B cell (primary cell): ENCODE data around the gene CYP2A13. TPM values are rescaled to one million over a fixed set of nuclear protein-coding genes. Genes with fewer than 3 reads are reported as not detected.

ENCODE experiments used
- ATAC-seq: fragments of 200-7000 bp; cut with Tn5 transposase; one replicate; pipeline ENCODE4 v1.10.0; 2021; ENCODE audit warnings: low read depth, mild to moderate bottlenecking, moderate number of reproducible peaks, moderate library complexity
- CTCF ChIA-PET: fragments of 350-600 bp; sonication (Branson Sonifier 250); formaldehyde crosslinking; loops from one replicate; lab custom pipeline; 2021; ENCODE audit warnings: antibody characterized with exemption, inconsistent platforms; lab: Charles Lee
- POLR2A ChIA-PET: fragments of 350-600 bp; sonication (Branson Sonifier 250); formaldehyde crosslinking; loops from one replicate; lab custom pipeline; 2021; ENCODE audit warnings: antibody characterized with exemption; lab: Charles Lee
- DNase-seq: peaks from one replicate; pipeline ENCODE4 v3.0.0; 2013
- H2AFZ ChIP-seq: 2 replicates; pipeline ENCODE4 v1.6.1; 2012; ENCODE audit warnings: mild to moderate bottlenecking, low read depth, low read length; ENCODE audit not compliant: insufficient read depth, poor library complexity, severe bottlenecking
- H3K27ac ChIP-seq, 2 donors: 1 replicate in 1 of 2; 2 replicates in 1 of 2; pipeline ENCODE4 v1.5.1; 2012 to 2013; ENCODE audit warnings: low read length in 2 of 2, mild to moderate bottlenecking in 2 of 2, moderate library complexity in 1 of 2
- H3K27me3 ChIP-seq, 4 experiments: fragments of 200-600 bp in 1 of 4; sonication (generic) in 1 of 4; replicated peaks in 1 of 4; 1 replicate in 2 of 4; 2 replicates in 2 of 4; pipeline versions ENCODE4 v1.6.1 to v1.7.0; 2013 to 2016; ENCODE audit warnings: low read length in 3 of 4, mild to moderate bottlenecking in 2 of 4, mixed read lengths in 1 of 4, moderate library complexity in 1 of 4; ENCODE audit not compliant: insufficient read depth in 4 of 4, control insufficient read depth in 3 of 4; ENCODE audit errors: control extremely low read depth in 1 of 4
- H3K36me3 ChIP-seq, 2 experiments: replicated peaks in 1 of 2; 1 replicate in 1 of 2; 2 replicates in 1 of 2; pipeline versions ENCODE4 v1.6.1 to v1.7.1; 2013; ENCODE audit warnings: low read length in 1 of 2; ENCODE audit not compliant: insufficient read depth in 2 of 2, control insufficient read depth in 1 of 2; ENCODE audit errors: control extremely low read depth in 1 of 2, extremely low read depth in 1 of 2
- H3K4me1 ChIP-seq, 2 donors: fragments of 200-600 bp in 1 of 2; sonication (generic) in 1 of 2; 1 replicate in 1 of 2; 2 replicates in 1 of 2; pipeline versions ENCODE4 v1.5.1 to v1.6.1; 2013 to 2017; ENCODE audit warnings: low read length in 2 of 2; ENCODE audit not compliant: control insufficient read depth in 2 of 2, insufficient read depth in 2 of 2
- H3K4me2 ChIP-seq: replicated peaks from 2 replicates; pipeline ENCODE3; 2012; ENCODE audit warnings: mild to moderate bottlenecking, low read depth, low read length; ENCODE audit not compliant: poor library complexity, severe bottlenecking
- H3K4me3 ChIP-seq, 5 experiments: fragments of 200-600 bp in 1 of 5; sonication (generic) in 1 of 5; 1 replicate in 3 of 5; 2 replicates in 2 of 5; pipeline versions ENCODE4 v1.5.1 to v1.7.0; 2011 to 2016; ENCODE audit warnings: low read length in 4 of 5, mild to moderate bottlenecking in 4 of 5, low read depth in 2 of 5, control low read depth in 1 of 5, moderate library complexity in 1 of 5; ENCODE audit not compliant: insufficient read depth in 1 of 5; ENCODE audit errors: control extremely low read depth in 1 of 5, extremely low read depth in 1 of 5
- H3K79me2 ChIP-seq: fragments of 200-600 bp; sonication (generic); one replicate; pipeline ENCODE4 v1.6.0; 2016; ENCODE audit warnings: low read length; ENCODE audit not compliant: control insufficient read depth, insufficient read depth
- H3K9ac ChIP-seq: fragments of 200-600 bp; sonication (generic); 2 replicates; pipeline ENCODE4 v1.6.1; 2017; ENCODE audit warnings: mild to moderate bottlenecking, low read length, moderate library complexity
- H3K9me3 ChIP-seq, 3 donors: one replicate each; pipeline versions ENCODE4 v1.6.1 to v1.7.1; 2013; ENCODE audit warnings: low read length in 2 of 3; ENCODE audit not compliant: control insufficient read depth in 2 of 3, insufficient read depth in 1 of 3; ENCODE audit errors: control extremely low read depth in 1 of 3
- H4K20me1 ChIP-seq: 2 replicates; pipeline ENCODE4 v1.6.0; 2012; ENCODE audit warnings: mild to moderate bottlenecking, low read length; ENCODE audit not compliant: insufficient read depth, control insufficient read depth, poor library complexity, severe bottlenecking
- H3K27ac Mint-ChIP-seq: one replicate; pipeline ENCODE4 v1.8.0; 2021; ENCODE audit warnings: mixed read lengths
- H3K27me3 Mint-ChIP-seq: one replicate; pipeline ENCODE4 v1.8.0; 2021; ENCODE audit warnings: mixed read lengths
- H3K4me1 Mint-ChIP-seq: one replicate; pipeline ENCODE4 v1.8.0; 2021; ENCODE audit warnings: mixed read lengths
- H3K4me3 Mint-ChIP-seq: one replicate; pipeline ENCODE4 v1.8.0; 2021; ENCODE audit warnings: mixed read lengths
- H3K9me3 Mint-ChIP-seq: one replicate; pipeline ENCODE4 v1.8.0; 2022; ENCODE audit warnings: mixed read lengths; ENCODE audit not compliant: insufficient read depth
- EZH2 ChIP-seq: IDR thresholded peaks from 2 replicates; pipeline ENCODE4 v1.6.1; 2012; ENCODE audit warnings: borderline replicate concordance, low read depth, mild to moderate bottlenecking, moderate library complexity, low read length; ENCODE audit not compliant: insufficient read depth, poor library complexity, severe bottlenecking
- WGBS: methylation state at CpG from one replicate; pipeline ENCODE4 v1.1.5; 2013; ENCODE audit warnings: missing lambda C conversion rate; ENCODE audit not compliant: insufficient coverage; 5-methylcytosine and 5-hydroxymethylcytosine counted together
- intact Hi-C: fragments of 100-400 bp; cut with micrococcal nuclease; formaldehyde crosslinking; loops from one replicate; pipeline ENCODE4 v1.10.0; 2022
- polyA plus RNA-seq: library from polyadenylated mRNA; depleted of rRNA; stranded (reverse); fragments of >200 nt; gene quantifications from 2 replicates; pipeline ENCODE4 v1.2.3, GENCODE V29; 2012
- total RNA-seq, 2 donors: library from RNA; stranded (reverse); fragments of 120-200 nt in 1 of 2; gene quantifications; 1 replicate in 1 of 2; 2 replicates in 1 of 2; pipeline versions ENCODE4 v1.2.3 to v1.2.4, GENCODE V29; 2013 to 2022
- TF ChIP-seq, protein P1 (sequence below): fragments of 200-600 bp; IDR thresholded peaks from one replicate; pipeline ENCODE4 v1.8.0; 2022; ENCODE audit warnings: antibody characterized with exemption, mild to moderate bottlenecking

Gene CYP2A13
- total and polyA plus RNA-seq, 2 donors (not counting 1 experiment from before 2014, with no cell fraction given), result not detected

DNA sequence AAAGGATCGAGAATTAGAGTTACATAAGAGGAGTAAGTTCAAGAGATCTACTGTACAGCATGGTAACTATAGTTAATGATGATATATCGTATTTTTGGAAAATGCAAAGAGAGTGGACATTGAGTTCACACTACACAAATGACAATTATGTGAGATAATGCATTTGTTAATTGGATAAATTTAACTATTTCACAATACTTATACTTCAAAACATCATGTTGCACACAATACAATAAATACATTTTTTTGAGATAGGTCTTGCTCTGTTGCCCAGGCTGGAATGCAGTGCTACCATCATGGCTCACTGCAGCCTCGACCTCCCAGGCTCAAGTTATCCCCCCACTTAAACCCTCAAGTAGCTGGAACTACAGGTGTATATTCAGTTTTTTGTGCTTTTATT lies 17.9 kb downstream of the CYP2A13 start:
- Histone ChIP-seq H3K36me3 (no peaks in the 10 kb centered on the region), H3K27ac (no peak overlapping the region), H2AFZ (no peak overlapping the region), H3K9me3 (peaks cover 0 to 2% (median 0%) of the 10 kb centered on the region in 3 donors), H3K9ac (no peak overlapping the region), H3K4me3 (no peak overlapping the region), H3K4me1 (no peaks in the 10 kb centered on the region), H4K20me1 (no peaks in the 10 kb centered on the region), H3K79me2 (no peaks in the 10 kb centered on the region), H3K4me2 (no peak overlapping the region), H3K27me3 (no peaks in the 10 kb centered on the region)
- ChIA-PET CTCF (no interaction called here), POLR2A (no interaction called here)
- Mint-ChIP-seq H3K4me1 (no peaks in the 10 kb centered on the region), H3K27me3 (peaks cover 4% of the 10 kb centered on the region), H3K27ac (no peak overlapping the region), H3K9me3 (peaks cover 9% of the 10 kb centered on the region), H3K4me3 (no peak overlapping the region)
- TF ChIP-seq, protein P1, sequence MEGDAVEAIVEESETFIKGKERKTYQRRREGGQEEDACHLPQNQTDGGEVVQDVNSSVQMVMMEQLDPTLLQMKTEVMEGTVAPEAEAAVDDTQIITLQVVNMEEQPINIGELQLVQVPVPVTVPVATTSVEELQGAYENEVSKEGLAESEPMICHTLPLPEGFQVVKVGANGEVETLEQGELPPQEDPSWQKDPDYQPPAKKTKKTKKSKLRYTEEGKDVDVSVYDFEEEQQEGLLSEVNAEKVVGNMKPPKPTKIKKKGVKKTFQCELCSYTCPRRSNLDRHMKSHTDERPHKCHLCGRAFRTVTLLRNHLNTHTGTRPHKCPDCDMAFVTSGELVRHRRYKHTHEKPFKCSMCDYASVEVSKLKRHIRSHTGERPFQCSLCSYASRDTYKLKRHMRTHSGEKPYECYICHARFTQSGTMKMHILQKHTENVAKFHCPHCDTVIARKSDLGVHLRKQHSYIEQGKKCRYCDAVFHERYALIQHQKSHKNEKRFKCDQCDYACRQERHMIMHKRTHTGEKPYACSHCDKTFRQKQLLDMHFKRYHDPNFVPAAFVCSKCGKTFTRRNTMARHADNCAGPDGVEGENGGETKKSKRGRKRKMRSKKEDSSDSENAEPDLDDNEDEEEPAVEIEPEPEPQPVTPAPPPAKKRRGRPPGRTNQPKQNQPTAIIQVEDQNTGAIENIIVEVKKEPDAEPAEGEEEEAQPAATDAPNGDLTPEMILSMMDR, result no peak
- no peak for TF ChIP-seq EZH2
- no peak for ATAC-seq
- intact Hi-C loops, result no loop called here
- no peak for DNase-seq
- no CpG with 5 or more reads among the region's 3 CpGs for WGBS

DNA sequence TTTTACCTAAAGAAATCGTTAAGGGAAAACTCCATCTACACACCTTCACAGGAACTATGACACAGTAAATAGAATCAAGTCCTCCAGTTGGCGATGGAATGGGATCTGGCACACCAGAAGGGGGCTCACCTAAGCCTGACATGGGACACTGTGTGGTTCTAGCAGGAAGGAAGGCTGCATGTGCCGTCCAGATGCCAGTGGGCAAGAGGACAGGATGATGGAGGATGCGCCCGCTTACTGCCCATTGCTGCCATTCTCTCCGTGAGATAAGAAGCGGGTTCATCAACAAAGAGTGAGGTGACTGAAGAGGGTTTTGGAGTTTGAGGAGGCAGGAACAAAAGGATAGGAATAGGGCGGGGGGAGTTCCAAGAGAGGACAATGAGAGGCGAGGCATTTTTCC lies 23.0 kb downstream of the CYP2A13 start:
- no peak for DNase-seq
- POLR2A ChIA-PET, result no interaction called here

More for the DNA sequence above, 23.0 kb downstream of the CYP2A13 start:
- intact Hi-C loops, result no loop called here
- no peak overlapping the region for H3K4me3 Mint-ChIP-seq
- no peak overlapping the region for H3K27ac Mint-ChIP-seq
- H3K27me3 Mint-ChIP-seq, result peaks cover 17% of the 10 kb centered on the region
- Histone ChIP-seq H3K4me2 (no peak overlapping the region), H3K27me3 (peaks cover 0 to 2% (median 0%) of the 10 kb centered on the region in 4 experiments), H3K9me3 (no peaks in the 10 kb centered on the region), H3K4me3 (no peak overlapping the region), H3K36me3 (no peaks in the 10 kb centered on the region), H3K9ac (no peak overlapping the region), H4K20me1 (no peaks in the 10 kb centered on the region), H3K79me2 (no peaks in the 10 kb centered on the region), H2AFZ (no peak overlapping the region), H3K27ac (no peak overlapping the region), H3K4me1 (no peaks in the 10 kb centered on the region)
- no peak for ATAC-seq
- 88% methylated on average over 8 of the region's 9 CpGs for WGBS
- H3K4me1 Mint-ChIP-seq, result no peaks in the 10 kb centered on the region
- H3K9me3 Mint-ChIP-seq, result no peaks in the 10 kb centered on the region
- CTCF ChIA-PET, result no interaction called here
- TF ChIP-seq, protein P1, result no peak
- TF ChIP-seq EZH2, result no peak
